ENCODE results near the gene MYO7A. TPM values are rescaled to one million over a fixed set of nuclear protein-coding genes. Genes with fewer than 3 reads are reported as not detected.

MYO7A gene
- total RNA-seq, 2 experiments from 2014 or later, result 0.61 to 0.63 TPM

- no peaks in the 10 kb centered on the region for H3K4me1 ChIP-seq (ENCODE audit: insufficient read depth, low read length)
- Mint-ChIP-seq H3K27ac (no peak overlapping the region), H3K27me3 (no peaks in the 10 kb centered on the region), H3K4me1 (ENCODE audit: low read depth) (no peaks in the 10 kb centered on the region), H3K9me3 (no peaks in the 10 kb centered on the region), H3K36me3 (ENCODE audit: low read depth) (no peaks in the 10 kb centered on the region), H3K4me3 (no peak overlapping the region)
- H3K36me3 ChIP-seq (ENCODE audit: insufficient read depth, low read length), result no peaks in the 10 kb centered on the region
- no peak overlapping the region for H3K27ac ChIP-seq (ENCODE audit: low read depth in 1 of 2, low read length in 2 of 2)
- H3K27me3 ChIP-seq (ENCODE audit: control insufficient read depth in 1 of 2, insufficient read depth in 2 of 2, low read length in 2 of 2), result no peaks in the 10 kb centered on the region
- H3K4me3 ChIP-seq (ENCODE audit: low read length), result no peak overlapping the region
- TF ChIP-seq CTCF (IDR thresholded peaks at IDR 0.05), result no peak
- no peaks in the 10 kb centered on the region for H3K9me3 ChIP-seq (ENCODE audit: control insufficient read depth in 1 of 2, insufficient read depth in 1 of 2, low read length in 2 of 2)
- DNase-seq (no peak), ATAC-seq (ENCODE audit: poor library complexity) (no peak)
- CTCF ChIA-PET, result no interaction called here
- POLR2A ChIA-PET, result no interaction called here
- intact Hi-C loops (cut with DNase I, micrococcal nuclease), result no loop called here
Measured at GRCh38 chr11:77109236-77110019, 18.6 kb upstream of the MYO7A start.

DNA sequence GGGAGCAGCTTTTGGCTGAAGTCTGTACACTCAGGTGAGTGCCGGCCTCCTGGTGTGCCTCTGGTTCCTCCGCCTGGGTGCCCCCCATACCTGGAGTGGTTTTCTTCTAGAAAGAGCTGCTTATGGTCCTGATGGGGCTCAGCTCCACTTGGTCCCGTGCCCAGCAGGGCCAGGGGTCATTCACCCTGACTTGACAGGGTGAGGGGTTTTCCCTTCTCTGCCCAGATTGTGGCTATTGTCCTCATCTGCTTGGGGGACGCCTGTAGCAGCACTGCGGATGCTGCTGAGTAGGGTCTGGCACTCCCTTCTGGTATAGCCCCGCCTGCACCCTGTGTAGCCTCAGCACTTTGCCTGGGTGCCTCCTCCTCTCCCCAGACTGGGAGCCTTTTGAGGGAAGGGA, 17.2 kb upstream of the MYO7A start:
- Histone ChIP-seq H3K9me3 (ENCODE audit: control insufficient read depth in 1 of 2, insufficient read depth in 1 of 2, low read length in 2 of 2) (no peaks in the 10 kb centered on the region), H3K36me3 (ENCODE audit: insufficient read depth, low read length) (no peaks in the 10 kb centered on the region), H3K4me3 (ENCODE audit: low read length) (no peak overlapping the region), H3K4me1 (ENCODE audit: insufficient read depth, low read length) (no peaks in the 10 kb centered on the region), H3K27ac (ENCODE audit: low read depth in 1 of 2, low read length in 2 of 2) (no peak overlapping the region), H3K27me3 (ENCODE audit: control insufficient read depth in 1 of 2, insufficient read depth in 2 of 2, low read length in 2 of 2) (no peaks in the 10 kb centered on the region)
- intact Hi-C loops (cut with DNase I, micrococcal nuclease), result no loop called here
- ATAC-seq (ENCODE audit: poor library complexity), result no peak
- H3K27ac Mint-ChIP-seq, result no peak overlapping the region
- H3K9me3 Mint-ChIP-seq, result no peaks in the 10 kb centered on the region
- ChIA-PET POLR2A (no interaction called here), CTCF (no interaction called here)
- no peaks in the 10 kb centered on the region for H3K4me1 Mint-ChIP-seq (ENCODE audit: low read depth)
- H3K36me3 Mint-ChIP-seq (ENCODE audit: low read depth), result no peaks in the 10 kb centered on the region
- no peaks in the 10 kb centered on the region for H3K27me3 Mint-ChIP-seq
- H3K4me3 Mint-ChIP-seq, result no peak overlapping the region
- TF ChIP-seq CTCF (IDR thresholded peaks at IDR 0.05), result no peak
- no peak for DNase-seq

DNA sequence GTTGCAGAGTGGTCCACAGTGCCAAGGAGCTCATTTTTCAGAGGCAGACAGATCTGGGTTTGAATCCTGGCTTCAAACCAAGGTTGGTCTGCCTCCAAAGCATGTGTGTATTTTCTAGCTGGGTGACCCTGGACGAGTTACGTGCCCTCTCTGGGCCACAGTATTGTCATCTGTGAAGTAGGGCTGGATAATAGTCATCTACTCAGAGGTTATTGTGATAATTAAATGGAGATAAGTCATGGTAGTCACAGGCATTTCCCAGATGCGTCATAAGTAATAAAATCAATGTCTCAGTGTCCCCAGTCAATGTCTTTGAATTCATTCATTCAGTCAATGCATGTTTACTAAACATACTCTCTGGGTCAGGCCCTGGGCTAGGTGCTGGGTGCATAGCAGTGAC, 16.8 kb upstream of the MYO7A start:
- ATAC-seq (ENCODE audit: poor library complexity), result no peak
- intact Hi-C loops (cut with DNase I, micrococcal nuclease), result no loop called here
- H3K27ac Mint-ChIP-seq, result no peak overlapping the region
- no peaks in the 10 kb centered on the region for H3K27me3 ChIP-seq (ENCODE audit: control insufficient read depth in 1 of 2, insufficient read depth in 2 of 2, low read length in 2 of 2)
- DNase-seq, result no peak
- no peaks in the 10 kb centered on the region for H3K4me1 Mint-ChIP-seq (ENCODE audit: low read depth)
- CTCF ChIA-PET, result no interaction called here
- H3K4me3 ChIP-seq (ENCODE audit: low read length), result no peak overlapping the region
- no peaks in the 10 kb centered on the region for H3K27me3 Mint-ChIP-seq
- H3K27ac ChIP-seq (ENCODE audit: low read depth in 1 of 2, low read length in 2 of 2), result no peak overlapping the region
- H3K4me1 ChIP-seq (ENCODE audit: insufficient read depth, low read length), result no peaks in the 10 kb centered on the region
- no peaks in the 10 kb centered on the region for H3K9me3 Mint-ChIP-seq
- H3K4me3 Mint-ChIP-seq, result no peak overlapping the region
- H3K36me3 ChIP-seq (ENCODE audit: insufficient read depth, low read length), result no peaks in the 10 kb centered on the region
- H3K9me3 ChIP-seq (ENCODE audit: control insufficient read depth in 1 of 2, insufficient read depth in 1 of 2, low read length in 2 of 2), result no peaks in the 10 kb centered on the region
- H3K36me3 Mint-ChIP-seq (ENCODE audit: low read depth), result no peaks in the 10 kb centered on the region
- no peak for TF ChIP-seq CTCF (IDR thresholded peaks at IDR 0.05)
- POLR2A ChIA-PET, result no interaction called here

Data from CD4-positive, alpha-beta T cell (primary cell).